HepG2 (cell line): ENCODE results near the gene SLC26A4. TPM values are rescaled to one million over a fixed set of nuclear protein-coding genes. Genes with fewer than 3 reads are reported as not detected.

ENCODE experiments used
- ATAC-seq: fragments of 200-7000 bp; cut with Tn5 transposase; 3 replicates; pipeline ENCODE4 v1.9.1; 2020; ENCODE audit warnings: mild to moderate bottlenecking, moderate library complexity
- BruUV-seq: library from RNA; stranded (reverse); fragments of 400-500 nt; replicated peaks from 2 replicates; lab custom pipeline; 2021; lab: Mats Ljungman, UMichigan
- CTCF ChIA-PET: fragments of 300-600 bp; formaldehyde crosslinking; extraction: SDS; loops from one replicate; lab custom pipeline; 2021; ENCODE audit warnings: low total read pairs, inconsistent platforms, low intra/inter-chr PET ratio; lab: Yijun Ruan, JAX
- POLR2A ChIA-PET: fragments of 350-600 bp; sonication (Branson Sonifier 250); formaldehyde crosslinking; loops from one replicate; lab custom pipeline; 2020; ENCODE audit warnings: antibody characterized with exemption, inconsistent platforms; lab: Yijun Ruan, JAX
- DNase-seq: peaks from one replicate; pipeline ENCODE4 v3.0.0-alpha.2; 2015; ENCODE audit warnings: low spot score
- FAIRE-seq: peaks from 3 replicates; lab custom pipeline; 2011; peaks lifted over from hg19 to GRCh38; lab: Jason Lieb, UNC
- H2AFZ ChIP-seq: one replicate; pipeline ENCODE4 v1.6.1; 2011; ENCODE audit warnings: low read length, inconsistent platforms
- H3K27ac ChIP-seq: fragments of 300-600 bp; 3 replicates; pipeline ENCODE4 v1.8.0; 2011; ENCODE audit warnings: mixed run types, mild to moderate bottlenecking, mixed read lengths, low read length, inconsistent platforms; ENCODE audit not compliant: insufficient read depth; ENCODE audit errors: extremely low read length
- H3K27me3 ChIP-seq, 2 experiments: fragments of 200-600 bp in 1 of 2; 2 replicates in 1 of 2; 3 replicates in 1 of 2; pipeline versions ENCODE4 v1.6.0 to v1.8.0; 2011; ENCODE audit warnings: low read length in 2 of 2, mild to moderate bottlenecking in 2 of 2, moderate library complexity in 2 of 2, inconsistent platforms in 1 of 2; ENCODE audit not compliant: insufficient read depth in 2 of 2, control insufficient read depth in 1 of 2
- H3K36me3 ChIP-seq, 2 experiments: fragments of 200-600 bp in 1 of 2; replicated peaks in 1 of 2; 2 replicates in 1 of 2; 3 replicates in 1 of 2; pipeline versions ENCODE4 v1.5.1 to v1.8.0; 2011; ENCODE audit warnings: low read length in 2 of 2, inconsistent platforms in 1 of 2; ENCODE audit not compliant: insufficient read depth in 2 of 2, control insufficient read depth in 1 of 2
- H3K4me1 ChIP-seq: 2 replicates; pipeline ENCODE4 v1.5.1; 2012; ENCODE audit warnings: low read length, inconsistent platforms; ENCODE audit not compliant: insufficient read depth
- H3K4me2 ChIP-seq: 2 replicates; pipeline ENCODE4 v1.6.0; 2011; ENCODE audit warnings: low read depth, low read length, inconsistent platforms
- H3K4me3 ChIP-seq, 3 experiments: fragments of 200-600 bp in 1 of 3; sonication (generic), shearing (Covaris generic) in 1 of 3; replicated peaks in 1 of 3; 2 replicates each; pipeline ENCODE4 v1.5.1; 2011 to 2016; ENCODE audit warnings: low read length in 3 of 3, inconsistent platforms in 2 of 3, low read depth in 2 of 3, mild to moderate bottlenecking in 2 of 3, control low read depth in 1 of 3, mixed read lengths in 1 of 3; ENCODE audit not compliant: insufficient read depth in 1 of 3
- H3K79me2 ChIP-seq: one replicate; pipeline ENCODE4 v1.6.1; 2011; ENCODE audit warnings: low read length, inconsistent platforms; ENCODE audit not compliant: insufficient read depth
- H3K9ac ChIP-seq: 2 replicates; pipeline ENCODE4 v1.6.0; 2011; ENCODE audit warnings: mild to moderate bottlenecking, low read depth, low read length, inconsistent platforms; ENCODE audit not compliant: insufficient read depth
- H3K9me3 ChIP-seq: 2 replicates; pipeline ENCODE4 v1.5.1; 2012; ENCODE audit warnings: mild to moderate bottlenecking, low read length
- H4K20me1 ChIP-seq: 2 replicates; pipeline ENCODE4 v1.6.0; 2011; ENCODE audit warnings: inconsistent platforms, mild to moderate bottlenecking, low read length, moderate library complexity; ENCODE audit not compliant: insufficient read depth
- GZF1 ChIP-seq: sonication (generic); formaldehyde crosslinking; IDR thresholded peaks from 2 replicates; pipeline ENCODE4 v1.5.1; 2020; ENCODE audit warnings: mild to moderate bottlenecking, missing genetic modification reagents
- NCOA2 ChIP-seq: sonication (generic); formaldehyde crosslinking; IDR thresholded peaks from 2 replicates; pipeline ENCODE4 v1.8.0; 2022; ENCODE audit warnings: inconsistent platforms
- ZMAT3 ChIP-seq: sonication (generic); formaldehyde crosslinking; conservative IDR thresholded peaks from 2 replicates; pipeline ENCODE4 v1.7.0; 2021; ENCODE audit warnings: missing genetic modification reagents
- WGBS: methylation state at CpG from one replicate; pipeline ENCODE4 v1.1.6; 2017; ENCODE audit warnings: low lambda C conversion rate; 5-methylcytosine and 5-hydroxymethylcytosine counted together
- in situ Hi-C: cut with HindIII; loops from 2 replicates; pipeline ENCODE4 v1.10.0; 2017; ENCODE audit warnings: low pct_unique_long_range_greater_than_20kb; ENCODE audit not compliant: extremely low pct_ligation_motif_present
- intact Hi-C: fragments of 100-400 bp; cut with micrococcal nuclease; formaldehyde crosslinking; loops from one replicate; pipeline ENCODE4 v1.10.0; 2022; ENCODE audit not compliant: unreplicated experiment
- polyA plus RNA-seq, 8 experiments: library from polyadenylated mRNA; depleted of rRNA in 3 of 8; stranded (reverse) in 7 of 8; unstranded in 1 of 8; fragments of >200 nt; fragmentation: Illumina TruSeq in 4 of 8; extraction: Trizol in 4 of 8; gene quantifications; 2 replicates each; pipeline versions ENCODE4 v1.2.1 to v1.2.3, GENCODE V29; 2011 to 2016; ENCODE audit warnings: low read depth in 4 of 8, missing spikeins in 1 of 8, mixed read lengths in 1 of 8; ENCODE audit not compliant: insufficient read depth in 1 of 8
- total RNA-seq, 5 experiments: library from RNA; depleted of rRNA; stranded (reverse); fragments of >200 nt; fragmentation: Illumina TruSeq; extraction: Trizol; gene quantifications; 2 replicates each; pipeline ENCODE4 v1.2.3, GENCODE V29; 2016; ENCODE audit warnings: low read depth in 1 of 5
- TF ChIP-seq, protein P1 (sequence below): sonication (generic); formaldehyde crosslinking; IDR thresholded peaks from 2 replicates; pipeline ENCODE4 v1.4.0; 2020; ENCODE audit warnings: mild to moderate bottlenecking, missing genetic modification reagents
- TF ChIP-seq, protein P2 (sequence below): sonication (generic); formaldehyde crosslinking; IDR thresholded peaks from 2 replicates; pipeline ENCODE4 v1.4.0; 2020; ENCODE audit warnings: mild to moderate bottlenecking, missing genetic modification reagents

SLC26A4 gene
- total and polyA plus RNA-seq, 2 of the 13 experiments (the other 11 are each of a cell fraction or from before 2014, with no cell fraction given): 0.08 to 0.11 TPM

DNA sequence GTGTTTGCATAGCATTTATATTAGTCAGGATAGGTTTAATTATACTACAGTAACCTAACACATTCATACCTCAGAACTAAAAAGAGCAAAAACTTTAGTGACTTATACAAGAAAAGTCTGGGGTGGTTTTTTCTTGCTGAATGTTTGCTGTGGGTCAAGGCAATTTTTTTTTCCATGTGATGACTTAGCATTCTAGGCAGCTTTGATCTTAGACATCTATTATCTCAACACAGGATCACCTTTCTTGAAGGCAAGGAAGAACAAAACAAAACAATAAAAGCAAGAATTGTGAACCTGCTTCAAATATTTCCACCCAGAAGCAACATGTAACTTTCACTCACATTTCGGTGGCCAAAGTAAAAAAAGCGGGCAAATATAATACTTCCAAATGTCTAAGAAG lies 62.6 kb downstream of the SLC26A4 start:
- intact Hi-C loops: loop anchor here (10.0 kb wide), 1 partner anchor 928 kb away; no protein-coding TSS in a partner anchor
- no peaks in the 10 kb centered on the region for H3K9me3 ChIP-seq
- no peak for DNase-seq
- in situ Hi-C loops: loop anchor here (5.0 to 25.0 kb wide), 2 partner anchors 256 to 511 kb away; no protein-coding TSS in a partner anchor
- H3K4me2 ChIP-seq: no peak overlapping the region
- H3K4me3 ChIP-seq: no peak overlapping the region
- no peaks in the 10 kb centered on the region; a peak in 1 of 5 replicates for H3K27me3 ChIP-seq
- no peak for FAIRE-seq
- H3K27ac ChIP-seq: no peak overlapping the region
- no peaks in the 10 kb centered on the region for H3K36me3 ChIP-seq
- 5% methylated on average over 2 of the region's 2 CpGs for WGBS
- CTCF ChIA-PET: no interaction called here
- H3K4me1 ChIP-seq: no peaks in the 10 kb centered on the region
- H4K20me1 ChIP-seq: no peaks in the 10 kb centered on the region
- POLR2A ChIA-PET: no interaction called here
- no peak overlapping the region for H2AFZ ChIP-seq
- BruUV-seq: no TSS peak
- no peaks in the 10 kb centered on the region for H3K79me2 ChIP-seq
- no peak for ATAC-seq
- TF ChIP-seq, protein P1, sequence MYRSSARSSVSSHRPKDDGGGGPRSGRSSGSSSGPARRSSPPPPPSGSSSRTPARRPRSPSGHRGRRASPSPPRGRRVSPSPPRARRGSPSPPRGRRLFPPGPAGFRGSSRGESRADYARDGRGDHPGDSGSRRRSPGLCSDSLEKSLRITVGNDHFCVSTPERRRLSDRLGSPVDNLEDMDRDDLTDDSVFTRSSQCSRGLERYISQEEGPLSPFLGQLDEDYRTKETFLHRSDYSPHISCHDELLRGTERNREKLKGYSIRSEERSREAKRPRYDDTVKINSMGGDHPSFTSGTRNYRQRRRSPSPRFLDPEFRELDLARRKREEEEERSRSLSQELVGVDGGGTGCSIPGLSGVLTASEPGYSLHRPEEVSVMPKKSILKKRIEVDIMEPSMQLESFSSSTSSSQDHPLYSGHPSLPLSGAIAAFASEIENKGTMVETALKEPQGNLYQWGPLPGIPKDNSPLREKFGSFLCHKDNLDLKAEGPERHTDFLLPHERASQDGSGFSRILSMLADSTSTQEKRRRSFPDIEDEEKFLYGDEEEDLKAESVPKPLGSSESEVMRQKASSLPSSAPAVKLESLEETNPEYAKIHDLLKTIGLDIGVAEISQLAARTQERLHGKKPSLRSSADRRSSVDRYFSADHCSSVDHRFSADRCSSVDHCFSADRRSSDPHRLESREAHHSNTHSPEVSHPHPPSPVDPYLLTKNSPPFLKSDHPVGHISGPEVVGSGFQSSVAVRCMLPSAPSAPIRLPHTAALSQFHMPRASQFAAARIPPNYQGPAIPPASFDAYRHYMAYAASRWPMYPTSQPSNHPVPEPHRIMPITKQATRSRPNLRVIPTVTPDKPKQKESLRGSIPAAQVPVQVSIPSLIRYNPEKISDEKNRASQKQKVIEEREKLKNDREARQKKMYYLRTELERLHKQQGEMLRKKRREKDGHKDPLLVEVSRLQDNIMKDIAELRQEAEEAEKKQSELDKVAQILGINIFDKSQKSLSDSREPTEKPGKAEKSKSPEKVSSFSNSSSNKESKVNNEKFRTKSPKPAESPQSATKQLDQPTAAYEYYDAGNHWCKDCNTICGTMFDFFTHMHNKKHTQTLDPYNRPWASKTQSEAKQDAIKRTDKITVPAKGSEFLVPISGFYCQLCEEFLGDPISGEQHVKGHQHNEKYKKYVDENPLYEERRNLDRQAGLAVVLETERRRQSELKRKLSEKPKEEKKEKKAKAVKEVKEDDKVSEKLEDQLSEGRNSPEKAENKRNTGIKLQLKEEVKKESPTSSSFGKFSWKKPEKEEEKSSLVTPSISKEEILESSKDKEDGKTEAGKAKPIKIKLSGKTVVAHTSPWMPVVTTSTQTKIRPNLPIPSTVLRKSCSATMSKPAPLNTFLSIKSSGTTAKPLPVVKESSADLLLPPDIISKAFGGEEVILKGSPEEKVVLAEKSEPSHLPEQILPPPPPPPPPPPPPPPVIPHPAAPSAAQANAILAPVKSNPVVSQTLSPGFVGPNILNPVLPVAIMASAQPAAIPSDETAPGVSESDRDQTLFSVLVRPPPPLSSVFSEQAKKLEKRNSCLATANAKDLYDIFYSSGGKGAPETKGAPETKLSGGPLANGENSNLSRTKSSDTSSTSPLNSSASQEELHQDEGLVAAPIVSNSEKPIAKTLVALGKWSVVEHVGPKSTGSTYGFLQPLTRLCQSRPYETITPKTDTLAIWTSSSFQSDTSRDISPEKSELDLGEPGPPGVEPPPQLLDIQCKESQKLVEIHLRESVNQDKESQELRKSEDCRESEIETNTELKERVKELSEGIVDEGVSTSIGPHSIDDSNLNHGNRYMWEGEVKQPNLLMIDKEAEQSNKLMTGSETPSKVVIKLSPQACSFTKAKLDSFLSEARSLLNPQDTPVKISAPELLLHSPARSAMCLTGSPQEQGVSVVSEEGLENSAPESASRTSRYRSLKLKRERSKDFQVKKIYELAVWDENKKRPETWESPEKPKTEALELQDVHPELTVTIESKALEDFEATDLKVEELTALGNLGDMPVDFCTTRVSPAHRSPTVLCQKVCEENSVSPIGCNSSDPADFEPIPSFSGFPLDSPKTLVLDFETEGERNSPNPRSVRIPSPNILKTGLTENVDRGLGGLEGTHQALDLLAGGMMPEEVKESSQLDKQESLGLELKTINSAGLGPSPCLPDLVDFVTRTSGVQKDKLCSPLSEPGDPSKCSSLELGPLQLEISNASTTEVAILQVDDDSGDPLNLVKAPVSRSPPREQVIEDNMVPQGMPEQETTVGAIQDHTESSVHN (CRISPR knock-in tag): no peak
- no peak for TF ChIP-seq ZMAT3 (CRISPR knock-in tag)
- TF ChIP-seq, protein P2, sequence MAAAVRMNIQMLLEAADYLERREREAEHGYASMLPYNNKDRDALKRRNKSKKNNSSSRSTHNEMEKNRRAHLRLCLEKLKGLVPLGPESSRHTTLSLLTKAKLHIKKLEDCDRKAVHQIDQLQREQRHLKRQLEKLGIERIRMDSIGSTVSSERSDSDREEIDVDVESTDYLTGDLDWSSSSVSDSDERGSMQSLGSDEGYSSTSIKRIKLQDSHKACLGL: no peak
- no peak for TF ChIP-seq NCOA2 (CRISPR knock-in tag)
- no peak for TF ChIP-seq GZF1 (CRISPR knock-in tag)
- TF ChIP-seq, all 625 proteins: peak for 0
- H3K9ac ChIP-seq: no peak overlapping the region
